Heart right ventricle (tissue), 16 donors: ENCODE data around the gene TPD52L1. TPM values are rescaled to one million over a fixed set of nuclear protein-coding genes. Genes with fewer than 3 reads are reported as not detected.

Experiments
- ATAC-seq, 8 donors: fragments of 200-7000 bp; cut with Tn5 transposase; one replicate each; pipeline ENCODE4 v1.9.1; 2020; ENCODE audit warnings: mild to moderate bottlenecking in 8 of 8, moderate library complexity in 8 of 8, moderate number of reproducible peaks in 1 of 8
- DNase-seq, 2 donors: peaks; one replicate each; pipeline ENCODE4 v3.0.0-alpha.2; 2020
- H3K27ac ChIP-seq, 10 donors: fragments of 200-600 bp; sonication (generic) in 2 of 10; one replicate each; pipeline versions ENCODE4 v1.5.0 to v1.8.0; 2020 to 2022; ENCODE audit warnings: mild to moderate bottlenecking in 3 of 10
- H3K27me3 ChIP-seq, 7 donors: fragments of 200-600 bp; one replicate each; pipeline ENCODE4 v1.8.0; 2021 to 2022; ENCODE audit warnings: mild to moderate bottlenecking in 2 of 7
- H3K36me3 ChIP-seq, 9 donors: fragments of 200-600 bp; sonication (generic) in 1 of 9; one replicate each; pipeline versions ENCODE4 v1.5.0 to v1.8.0; 2020 to 2022; ENCODE audit warnings: mild to moderate bottlenecking in 2 of 9
- H3K4me1 ChIP-seq, 9 donors: fragments of 200-600 bp; sonication (generic) in 1 of 9; one replicate each; pipeline versions ENCODE4 v1.5.0 to v1.8.0; 2020 to 2022; ENCODE audit warnings: mild to moderate bottlenecking in 4 of 9
- H3K4me3 ChIP-seq, 10 donors: fragments of 200-600 bp; sonication (generic) in 2 of 10; one replicate each; pipeline versions ENCODE4 v1.5.0 to v1.8.0; 2020 to 2022; ENCODE audit warnings: mild to moderate bottlenecking in 7 of 10, moderate library complexity in 2 of 10
- H3K9me3 ChIP-seq, 11 donors: fragments of 200-600 bp in 10 of 11; sonication (generic) in 2 of 11; one replicate each; pipeline versions ENCODE4 v1.5.0 to v1.8.0; 2013 to 2022; ENCODE audit warnings: mild to moderate bottlenecking in 2 of 11, control low read depth in 1 of 11, moderate library complexity in 1 of 11
- CTCF ChIP-seq, 9 donors: fragments of 200-600 bp; sonication (generic) in 2 of 9; IDR thresholded peaks; one replicate each; pipeline versions ENCODE4 v1.5.0 to v1.8.0; 2021 to 2022; ENCODE audit warnings: antibody characterized with exemption in 9 of 9, mild to moderate bottlenecking in 5 of 9, moderate library complexity in 1 of 9
- WGBS, 2 donors: extraction: QIAGEN DNeasy Blood & Tissue Kit; methylation state at CpG; one replicate each; pipeline ENCODE4 v1.1.7; 2013; ENCODE audit warnings: inconsistent platforms in 1 of 2; 5-methylcytosine and 5-hydroxymethylcytosine counted together
- intact Hi-C, 10 donors: fragments of 100-400 bp; cut with DNase I; formaldehyde crosslinking; loops; one replicate each; pipeline versions ENCODE4 v1.11.1 to v1.14.2; 2022
- polyA plus RNA-seq, 2 donors: library from polyadenylated mRNA; stranded (reverse); fragments of 200-250 nt; gene quantifications; one replicate each; pipeline ENCODE4 v1.2.3, GENCODE V29; 2013
- total RNA-seq, 10 donors: library from RNA; stranded (reverse); fragmentation: NEBNext Ultra II Directional in 3 of 10; extraction: Animal tissue kit (Norgen Biotek cat#: 25700) in 3 of 10; gene quantifications; one replicate each; pipeline versions ENCODE4 v1.2.1 to v1.2.4, GENCODE V29; 2021 to 2023
- donor health status: Arrhythmogenic right ventricular cardiomyopathy.
- donor health status: ischemic (EF 13 %, LVEDD 7.1; RV severe dilation, severe dysfunction).
- donor health status: healthy with polysubstance abuse.
- donor health status: DM: no; HTN: yes; CAD: no.
- donor health status: DM: no; HTN: no; CAD: no.
- donor health status: ischemic (EF 25% LVEDD 6.9; RV normal size, moderate dysfunction).
- donor health status: ischemic (EF 25% LVEDD 5.7; RV mildly dilated, moderate dysfunction).
- donor health status: healthy.
- donor health status: DM: yes; HTN: yes; CAD: no.
- donor health status: Ischemic cardiomyopathy.
- donor health status: ischemic (EF 35%, LVEDD 5.7; RV mildly dilated, moderate dysfunction).
- donor health status: nonischemic (EF 11% LVEDD 7.7; RV severe dilation, severe dysfunction).
- donor health status: DM: yes; HTN: yes; CAD: no.
- donor health status: PGD.
- donor health status: ischemic (EF 29% LVEDD 5.4; RV normal size, mild dysfunction).
- donor health status: nonischemic (EF 23%, LVEDD 6.1; RV moderate dilation, normal function).

The TPD52L1 gene
- total and polyA plus RNA-seq, 12 donors, result 21.2 to 97.8 (median 54.1) TPM

GRCh38 chr6:125182237-125183008 lies 28.9 kb downstream of the TPD52L1 start:
- H3K9me3 ChIP-seq, result no peaks in the 10 kb centered on the region
- no peak for DNase-seq
- no peak for TF ChIP-seq CTCF (IDR thresholded peaks at IDR 0.05)
- no peaks in the 10 kb centered on the region for H3K27me3 ChIP-seq
- no peaks in the 10 kb centered on the region for H3K36me3 ChIP-seq
- intact Hi-C loops, result no loop called here
- WGBS, 2 donors, result 79 to 85% methylated on average over 6 of the region's 6 CpGs
- peaks cover 0 to 10% (median 0%) of the 10 kb centered on the region in 9 donors for H3K4me1 ChIP-seq
- no peak for ATAC-seq
- no peak overlapping the region for H3K27ac ChIP-seq
- no peak overlapping the region for H3K4me3 ChIP-seq

- Histone ChIP-seq H3K27ac (no peak overlapping the region), H3K27me3 (no peaks in the 10 kb centered on the region), H3K9me3 (no peaks in the 10 kb centered on the region), H3K36me3 (no peaks in the 10 kb centered on the region), H3K4me3 (no peak overlapping the region), H3K4me1 (peaks cover 0 to 14% (median 5%) of the 10 kb centered on the region in 9 donors)
- no peak for TF ChIP-seq CTCF (IDR thresholded peaks at IDR 0.05)
- intact Hi-C loops, result no loop called here
- DNase-seq (no peak), ATAC-seq (no peak)
- 93 to 94% methylated on average over 6 of the region's 6 CpGs for WGBS, 2 donors
Observed at GRCh38 chr6:125183391-125183790, 29.8 kb downstream of the TPD52L1 start.

- H3K27me3 ChIP-seq, result no peaks in the 10 kb centered on the region
- H3K27ac ChIP-seq, result peak overlapping the region in 5 of 10 donors; percentile 33 to 77 (median 64)
- ATAC-seq, result no peak
- H3K36me3 ChIP-seq, result no peaks in the 10 kb centered on the region
- intact Hi-C loops, result no loop called here
- 71 to 76% methylated on average over 2 of the region's 2 CpGs for WGBS, 2 donors
- TF ChIP-seq CTCF (IDR thresholded peaks at IDR 0.05), result no peak
- H3K9me3 ChIP-seq, result no peaks in the 10 kb centered on the region
- no peak overlapping the region for H3K4me3 ChIP-seq
- no peak for DNase-seq
- H3K4me1 ChIP-seq, result peaks cover 4 to 54% (median 30%) of the 10 kb centered on the region in 9 donors
Observed at GRCh38 chr6:125188037-125188436, 34.5 kb downstream of the TPD52L1 start.

- H3K4me3 ChIP-seq, result no peak overlapping the region
- intact Hi-C loops, result no loop called here
- H3K27me3 ChIP-seq, result no peaks in the 10 kb centered on the region
- ATAC-seq (peak in 3 of 8 donors; percentile 48 to 67 (median 63)), DNase-seq (no peak)
- H3K27ac ChIP-seq, result peak overlapping the region in 6 of 10 donors; percentile 28 to 77 (median 63)
- H3K36me3 ChIP-seq, result no peaks in the 10 kb centered on the region
- 35 to 52% methylated on average over 1 of the region's 1 CpG for WGBS, 2 donors
- peaks cover 4 to 54% (median 30%) of the 10 kb centered on the region in 9 donors for H3K4me1 ChIP-seq
- TF ChIP-seq CTCF (IDR thresholded peaks at IDR 0.05), result no peak
- H3K9me3 ChIP-seq, result no peaks in the 10 kb centered on the region
Observed at GRCh38 chr6:125188594-125189203, 35.1 kb downstream of the TPD52L1 start.
